K562 (cell line): ENCODE measurements around the gene MFSD6L. TPM values are rescaled to one million over a fixed set of nuclear protein-coding genes. Genes with fewer than 3 reads are reported as not detected.
"Not testable (repeated sequence)": the region's sequence is repeated elsewhere in the genome, so short reads cannot be mapped to it uniquely, and the experiment has no call there.

Source experiments
- ATAC-seq: fragments of 200-7000 bp; cut with Tn5 transposase; 3 replicates; pipeline ENCODE4 v1.9.1; 2020; ENCODE audit warnings: moderate library complexity
- BruUV-seq: library from RNA; stranded (reverse); fragments of 400-500 nt; replicated peaks from 2 replicates; lab custom pipeline; 2021; lab: Mats Ljungman, UMichigan
- CTCF ChIA-PET: fragments of 300-600 bp; formaldehyde crosslinking; extraction: SDS; loops from one replicate; lab custom pipeline; 2021; ENCODE audit warnings: low intra/inter-chr PET ratio; lab: Yijun Ruan, JAX
- POLR2A ChIA-PET: fragments of 300-600, 350-650 bp; sonication (Branson Sonifier 250); formaldehyde crosslinking; extraction: SDS; loops from one replicate; lab custom pipeline; 2021; ENCODE audit warnings: antibody characterized with exemption, inconsistent platforms; lab: Yijun Ruan, JAX
- DNase-seq, 4 experiments: peaks; one replicate each; pipeline versions ENCODE4 v3.0.0 to v3.0.0-alpha.2; 2011 to 2018; ENCODE audit warnings: low spot score in 3 of 4, mixed read lengths in 3 of 4; ENCODE audit errors: extremely low read depth in 1 of 4
- FAIRE-seq: peaks from 2 replicates; lab custom pipeline; 2011; peaks lifted over from hg19 to GRCh38; lab: Jason Lieb, UNC
- H2AFZ ChIP-seq: 2 replicates; pipeline ENCODE4 v1.6.0; 2011; ENCODE audit warnings: low read depth, low read length, control low read depth, inconsistent platforms
- H3K27ac ChIP-seq: fragments of 200-600 bp; 3 replicates; pipeline ENCODE4 v1.8.0; 2011; ENCODE audit warnings: low read depth, mild to moderate bottlenecking, control low read depth, inconsistent platforms, low read length, moderate library complexity, mixed read lengths; ENCODE audit errors: extremely low read depth
- H3K27me3 ChIP-seq, 2 experiments: fragments of 300-600 bp in 1 of 2; 2 replicates in 1 of 2; 3 replicates in 1 of 2; pipeline versions ENCODE4 v1.6.0 to v1.8.0; 2011; ENCODE audit warnings: inconsistent platforms in 2 of 2, low read length in 2 of 2, mild to moderate bottlenecking in 1 of 2, mixed read lengths in 1 of 2, moderate library complexity in 1 of 2; ENCODE audit not compliant: control insufficient read depth in 2 of 2, insufficient read depth in 2 of 2
- H3K36me3 ChIP-seq: fragments of 300-600 bp; 3 replicates; pipeline ENCODE4 v1.8.0; 2011; ENCODE audit warnings: mild to moderate bottlenecking, low read length, inconsistent platforms; ENCODE audit not compliant: control insufficient read depth, insufficient read depth
- H3K4me1 ChIP-seq, 2 experiments: fragments of 200-600 bp in 1 of 2; replicated peaks in 1 of 2; 2 replicates in 1 of 2; 3 replicates in 1 of 2; pipeline versions ENCODE4 v1.5.1 to v1.8.0; 2011; ENCODE audit warnings: inconsistent platforms in 2 of 2, low read length in 2 of 2, mild to moderate bottlenecking in 1 of 2, mixed read lengths in 1 of 2, moderate library complexity in 1 of 2; ENCODE audit not compliant: control insufficient read depth in 2 of 2, insufficient read depth in 2 of 2
- H3K4me2 ChIP-seq: 2 replicates; pipeline ENCODE4 v1.6.1; 2011; ENCODE audit warnings: low read length, control low read depth, inconsistent platforms, mixed read lengths; ENCODE audit not compliant: insufficient read depth
- H3K4me3 ChIP-seq: fragments of 200-600 bp; sonication (generic), shearing (Covaris generic); 2 replicates; pipeline ENCODE4 v1.5.1; 2016; ENCODE audit warnings: control low read depth, inconsistent platforms
- H3K79me2 ChIP-seq: fragments of 200-600 bp; 3 replicates; pipeline ENCODE4 v1.8.0; 2011; ENCODE audit warnings: low read length, inconsistent platforms; ENCODE audit not compliant: control insufficient read depth, insufficient read depth
- H3K9ac ChIP-seq, 2 experiments: 2 replicates each; pipeline versions ENCODE4 v1.6.0 to v1.6.1; 2011; ENCODE audit warnings: low read depth in 2 of 2, low read length in 2 of 2, control low read depth in 1 of 2, inconsistent platforms in 1 of 2, mild to moderate bottlenecking in 1 of 2, mixed read lengths in 1 of 2; ENCODE audit not compliant: insufficient read depth in 1 of 2
- H3K9me1 ChIP-seq: one replicate; pipeline ENCODE4 v1.6.0; 2011; ENCODE audit warnings: inconsistent platforms, mild to moderate bottlenecking, low read length, moderate library complexity; ENCODE audit not compliant: control insufficient read depth, insufficient read depth
- H3K9me3 ChIP-seq: replicated peaks from 2 replicates; pipeline ENCODE4 v1.5.1; 2011; ENCODE audit warnings: low read depth, low read length, inconsistent platforms; ENCODE audit not compliant: control insufficient read depth, insufficient read depth
- H4K20me1 ChIP-seq: replicated peaks from 2 replicates; pipeline ENCODE4 v1.6.1; 2011; ENCODE audit warnings: low read length, inconsistent platforms, mixed read lengths; ENCODE audit not compliant: control insufficient read depth, insufficient read depth
- CBFB ChIP-seq: sonication (generic); formaldehyde crosslinking; IDR thresholded peaks from 2 replicates; pipeline ENCODE4 v1.4.0; 2020; ENCODE audit warnings: mild to moderate bottlenecking, missing genetic modification reagents
- DPF2 ChIP-seq: fragments of 450-650 bp; IDR thresholded peaks from 2 replicates; pipeline ENCODE4 v1.6.1; 2016
- MAZ ChIP-seq, 2 experiments: fragments of 450-650 bp in 1 of 2; sonication (generic) in 1 of 2; formaldehyde crosslinking; IDR thresholded peaks in 1 of 2; conservative IDR thresholded peaks in 1 of 2; 2 replicates each; pipeline versions ENCODE4 v1.4.0 to v1.5.0; 2020; ENCODE audit warnings: mild to moderate bottlenecking in 1 of 2, missing genetic modification reagents in 1 of 2
- PTTG1 ChIP-seq: fragments of 450-650 bp; IDR thresholded peaks from 2 replicates; pipeline ENCODE4 v1.6.1; 2016; ENCODE audit warnings: low read depth, mild to moderate bottlenecking, missing genetic modification characterization, missing compliant biosample characterization
- SOX6 ChIP-seq: fragments of 450-650 bp; IDR thresholded peaks from 2 replicates; pipeline ENCODE4 v1.6.1; 2014; ENCODE audit warnings: mild to moderate bottlenecking
- WGBS: fragments of 100-300 bp; shearing (Covaris generic); methylation state at CpG from one replicate; pipeline ENCODE4 v1.1.6; 2016; ENCODE audit warnings: low coverage, mixed read lengths; ENCODE audit not compliant: insufficient coverage; ENCODE audit errors: missing lambda C conversion rate; 5-methylcytosine and 5-hydroxymethylcytosine counted together
- in situ Hi-C: fragments of 300-500 bp; cut with MboI; formaldehyde crosslinking; loops from 4 replicates; pipeline ENCODE4 v1.15.0; 2018; ENCODE audit warnings: inconsistent platforms, mixed read lengths
- intact Hi-C: fragments of 100-400 bp; cut with micrococcal nuclease; formaldehyde crosslinking; loops from 2 replicates; pipeline ENCODE4 v1.14.2; 2022
- polyA plus RNA-seq, 8 experiments: library from polyadenylated mRNA; depleted of rRNA in 4 of 8; stranded (reverse) in 5 of 8; unstranded in 3 of 8; fragments of >200 nt; fragmentation: Nextera tagmentation in 2 of 8; fragmentation: Illumina TruSeq in 1 of 8; extraction: Ambion mirVana in 2 of 8; extraction: Trizol in 1 of 8; gene quantifications; 2 replicates each; pipeline versions ENCODE4 v1.2.1 to v1.2.3, GENCODE V29; 2011 to 2014; ENCODE audit warnings: inconsistent platforms in 1 of 8, missing spikeins in 1 of 8
- total RNA-seq, 7 experiments: library from RNA; depleted of rRNA in 6 of 7; stranded (reverse); fragments of >200 nt in 6 of 7; fragmentation: Illumina TruSeq in 2 of 7; extraction: Trizol in 2 of 7; gene quantifications; 2 replicates each; pipeline versions ENCODE4 v1.2.1 to v1.2.3, GENCODE V29; 2011 to 2021; ENCODE audit warnings: low replicate concordance in 1 of 7

The MFSD6L gene
- total and polyA plus RNA-seq, 9 of the 15 experiments (the other 6 are each of a cell fraction or from before 2014, with no cell fraction given), result not detected

DNA sequence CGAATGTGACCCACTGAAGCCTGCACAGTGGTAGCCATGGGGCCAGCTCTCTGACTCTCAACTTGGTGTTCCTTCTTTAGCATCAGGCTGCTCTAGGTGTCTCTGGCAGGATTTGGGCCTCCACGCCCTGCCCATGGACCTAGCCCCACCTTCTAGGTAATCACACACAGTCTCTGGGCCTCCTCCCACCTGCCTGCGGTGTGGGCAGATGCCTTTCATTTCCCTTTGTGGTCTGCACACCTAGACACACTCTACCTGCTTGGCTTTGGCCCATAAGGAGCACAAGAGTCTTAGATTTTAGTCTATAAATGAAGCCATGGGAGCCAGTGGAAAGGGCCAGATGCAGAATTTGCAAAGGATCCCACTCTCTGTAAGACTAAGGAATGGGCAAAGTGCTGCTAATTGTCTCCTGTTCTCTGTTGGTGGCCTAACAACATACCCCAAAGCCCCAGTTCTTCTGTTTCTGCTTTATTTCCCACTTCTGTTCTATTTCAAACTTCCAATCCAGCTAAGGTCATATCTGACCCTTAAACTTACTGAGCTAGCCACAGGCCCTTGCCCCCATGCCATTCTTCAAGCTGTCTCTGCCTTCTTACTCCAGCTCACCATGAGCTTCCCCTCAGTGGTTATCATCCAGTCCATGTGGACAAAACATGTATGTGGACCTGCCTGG is 7.2 kb upstream of the MFSD6L start (continued):
- TF ChIP-seq CBFB (CRISPR knock-in tag), result no peak
- no peak for TF ChIP-seq DPF2
- TF ChIP-seq SOX6, result no peak
- TF ChIP-seq MAZ (CRISPR knock-in tag; conservative IDR thresholded peaks at IDR 0.05 in 1 of 2, IDR thresholded peaks at IDR 0.05 in 1 of 2), result no peak
- TF ChIP-seq PTTG1 (tag), result no peak

DNA sequence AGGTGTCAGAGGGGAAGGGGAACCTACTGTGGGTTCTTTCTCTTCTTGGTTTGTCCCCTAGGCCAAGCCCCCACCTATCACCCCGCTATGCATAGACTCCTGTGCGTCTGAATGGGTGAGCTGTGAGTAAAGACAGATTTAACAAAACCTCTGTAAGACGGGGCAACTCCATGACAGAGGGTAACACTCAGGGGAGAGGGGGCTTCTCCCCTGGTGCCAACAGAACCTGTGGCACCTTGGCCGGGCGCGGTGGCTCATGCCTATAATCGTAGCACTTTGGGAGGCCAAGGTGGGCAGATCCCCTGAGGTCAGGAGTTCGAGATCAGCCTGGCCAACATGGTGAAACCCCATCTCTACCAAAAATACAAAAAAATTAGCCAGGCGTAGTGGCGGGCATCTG is 6.2 kb upstream of the MFSD6L start:
- CTCF ChIA-PET, H3K36me3 ChIP-seq, intact Hi-C loops, BruUV-seq, H3K27ac ChIP-seq, POLR2A ChIA-PET, H3K4me2 ChIP-seq, ATAC-seq, DNase-seq, H3K9me3 ChIP-seq, H3K9ac ChIP-seq, in situ Hi-C loops, H3K4me3 ChIP-seq, H3K9me1 ChIP-seq, H3K4me1 ChIP-seq, H2AFZ ChIP-seq, FAIRE-seq, H4K20me1 ChIP-seq, H3K79me2 ChIP-seq: not testable (repeated sequence)
- peaks cover 0 to 11% of the 10 kb centered on the region in 2 experiments; a peak in 1 of 5 replicates for H3K27me3 ChIP-seq
- 0% methylated on average over 3 of the region's 10 CpGs for WGBS
